Measurements from ENCODE around the gene SLC7A7.
"Not testable (repeated sequence)": the region's sequence is repeated elsewhere in the genome, so short reads cannot be mapped to it uniquely, and the experiment has no call there.

Gene SLC7A7

GRCh38 chr14:22747769-22748168 is 67.5 kb downstream of the SLC7A7 start:
- DNase-seq, result no peak

DNA sequence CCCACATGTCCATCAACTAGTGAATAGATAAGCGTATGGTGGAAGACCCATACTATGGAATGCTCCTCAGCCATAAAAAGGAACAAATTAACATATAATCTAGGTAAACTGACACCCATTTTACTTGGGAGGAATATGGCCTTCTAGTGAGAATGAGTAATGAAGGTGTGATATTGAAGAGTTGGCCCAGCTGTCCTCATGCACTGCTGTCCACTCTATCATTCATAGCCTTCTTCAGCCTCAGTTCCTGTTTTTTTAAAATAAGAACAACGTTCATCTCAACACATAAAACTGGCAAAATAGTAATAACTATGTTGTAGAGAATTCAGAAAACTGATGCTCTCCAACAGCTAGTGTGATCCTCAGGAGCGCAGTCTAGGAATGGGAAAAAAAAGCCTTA is 75.2 kb downstream of the SLC7A7 start:
- no peak for DNase-seq

DNA sequence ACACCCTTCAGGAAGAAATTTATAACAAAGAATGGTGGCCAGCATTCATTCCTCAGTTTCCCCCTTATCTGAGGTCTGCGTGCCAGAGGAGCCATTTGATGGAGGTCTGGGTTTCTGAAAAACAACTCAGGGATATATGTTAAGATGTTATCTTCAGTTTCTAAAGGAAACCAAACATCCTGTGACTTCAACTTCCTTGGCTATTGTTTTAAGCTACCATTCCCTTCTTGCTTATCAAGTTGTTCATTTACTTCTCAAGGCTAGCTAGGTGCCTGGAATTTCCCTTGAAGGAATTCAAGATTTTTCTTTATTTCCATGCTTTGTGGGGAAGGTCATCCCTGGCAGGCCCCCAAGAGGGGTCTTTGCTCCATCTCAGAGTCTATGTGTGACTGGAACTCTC is 75.8 kb downstream of the SLC7A7 start:
- DNase-seq, result no peak

GRCh38 chr14:22737052-22737451 is 78.2 kb downstream of the SLC7A7 start:
- no peak for DNase-seq

- not testable (repeated sequence) for DNase-seq
These were observed 78.9 kb downstream of the SLC7A7 start for GRCh38 chr14:22736384-22736783.

DNA sequence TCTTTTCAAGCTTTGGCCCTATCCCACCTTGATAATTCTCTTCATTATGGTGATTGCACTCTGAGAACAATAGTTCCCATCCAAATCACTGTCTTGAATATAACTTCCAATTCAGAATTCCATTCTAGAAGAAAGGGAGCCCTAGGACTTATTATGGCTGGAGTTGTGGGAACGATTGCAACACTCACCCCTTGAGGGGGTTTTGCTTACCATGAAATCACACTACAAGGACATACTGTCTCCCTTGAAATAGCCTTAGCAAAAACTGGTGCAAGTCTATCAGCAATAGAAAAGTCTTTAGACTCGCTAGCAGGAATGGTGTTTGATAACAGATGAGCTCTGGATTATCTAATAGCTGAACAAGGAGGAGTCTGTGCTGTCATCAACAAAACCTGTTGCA is 80.1 kb downstream of the SLC7A7 start:
- no peak for DNase-seq

DNA sequence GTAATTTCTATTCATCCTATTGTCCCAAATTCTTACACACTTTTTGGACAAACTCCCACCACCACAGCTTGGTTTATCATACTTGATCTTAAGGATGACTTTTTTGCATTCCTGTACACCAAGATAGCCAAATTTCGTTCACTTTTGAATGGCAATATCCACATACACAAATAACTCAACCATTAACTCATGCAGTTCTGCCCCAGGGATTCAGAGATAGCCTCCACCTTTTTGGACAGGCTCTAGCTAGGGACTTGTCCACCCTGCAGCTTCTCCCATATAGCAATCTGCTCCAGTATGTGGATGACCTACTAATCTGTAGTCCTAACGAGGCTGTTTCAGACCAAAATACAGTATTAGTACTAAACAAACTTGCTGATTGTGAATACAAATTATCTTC is 81.4 kb downstream of the SLC7A7 start:
- no peak for DNase-seq

GRCh38 chr14:22732062-22732461 is 83.2 kb downstream of the SLC7A7 start:
- DNase-seq, result not testable (repeated sequence)

DNA sequence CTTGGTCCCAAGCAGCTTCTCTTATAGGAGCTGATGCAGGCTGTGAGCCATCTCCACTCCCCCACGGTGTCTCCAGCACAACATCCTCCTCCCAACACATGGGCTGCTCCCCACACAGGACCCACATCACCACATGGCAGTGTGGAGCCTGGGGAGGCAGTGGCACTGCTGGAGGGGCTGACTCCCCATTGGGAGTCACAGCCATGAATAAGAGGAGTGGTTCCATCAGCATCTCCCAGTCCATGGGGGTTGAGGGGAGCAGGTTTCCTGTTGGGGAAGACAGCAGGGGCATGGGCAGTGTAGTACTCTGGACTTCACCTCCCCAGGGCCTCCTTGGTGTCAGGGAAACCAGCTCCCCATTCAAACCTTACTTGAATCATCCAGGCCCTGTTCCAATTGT is 89.2 kb downstream of the SLC7A7 start:
- no peak for DNase-seq

DNA sequence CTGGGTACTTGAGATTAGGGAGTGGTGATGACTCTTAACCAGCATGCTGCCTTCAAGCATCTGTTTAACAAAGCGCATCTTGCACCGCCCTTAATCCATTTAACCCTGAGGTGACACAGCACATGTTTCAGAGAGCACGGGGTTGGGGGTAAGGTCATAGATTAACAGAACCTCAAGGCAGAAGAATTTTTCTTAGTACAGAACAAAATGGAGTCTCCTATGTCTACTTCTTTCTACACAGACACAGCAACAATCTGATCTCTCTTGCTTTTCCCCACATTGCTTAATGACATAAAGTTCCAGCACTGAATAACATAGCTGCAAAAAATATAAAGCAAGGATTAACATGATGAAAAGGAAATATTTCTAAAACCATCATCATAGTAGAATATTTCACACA is 89.9 kb downstream of the SLC7A7 start:
- DNase-seq, result not testable (repeated sequence)

- not testable (repeated sequence) for DNase-seq
These were observed 90.4 kb downstream of the SLC7A7 start for GRCh38 chr14:22724847-22725246.

DNA sequence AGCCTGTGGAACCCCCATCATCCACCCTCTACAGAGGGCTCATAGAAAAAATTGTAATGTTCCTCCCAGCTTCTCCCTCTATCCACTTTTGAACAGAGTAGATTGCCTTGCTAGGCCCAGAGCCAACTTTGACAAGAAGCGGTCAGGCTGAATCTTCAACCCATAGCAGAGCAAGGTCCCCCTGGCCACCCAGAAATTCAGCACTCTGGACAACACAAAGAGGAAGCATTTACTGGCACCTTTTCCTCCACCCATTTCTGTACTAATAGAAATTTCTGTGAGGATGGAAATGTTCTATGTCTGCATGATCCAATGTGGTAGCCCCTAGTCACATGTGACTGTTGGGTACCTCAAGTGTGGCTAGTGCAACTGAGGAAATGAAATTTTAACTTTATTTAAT is 91.4 kb downstream of the SLC7A7 start:
- no peak for DNase-seq
